Pancreas (tissue), 10 donors: ENCODE data around the gene CATSPER4. TPM values are rescaled to one million over a fixed set of nuclear protein-coding genes. Genes with fewer than 3 reads are reported as not detected.
A peak's percentile ranks its signal among the peaks of the same experiment; 100 is the strongest.

Experiments
- ATAC-seq, 4 donors: fragments of 200-7000 bp; cut with Tn5 transposase; one replicate each; pipeline versions ENCODE4 v1.8.0 to v1.9.1; 2020; ENCODE audit warnings: mild to moderate bottlenecking in 4 of 4, moderate library complexity in 4 of 4
- DNase-seq, 6 donors: peaks; one replicate each; pipeline ENCODE4 v3.0.0-alpha.2; 2020
- FAIRE-seq: peaks from 2 replicates; lab custom pipeline; 2012; peaks lifted over from hg19 to GRCh38; lab: Jason Lieb, UNC
- H3K27ac ChIP-seq, 4 donors: fragments of 200-600 bp; sonication (generic); 1 replicate in 3 of 4; 2 replicates in 1 of 4; pipeline versions ENCODE4 v1.5.0 to v1.8.0; 2020
- H3K27me3 ChIP-seq, 4 donors: fragments of 200-600 bp; one replicate each; pipeline ENCODE4 v1.8.0; 2021
- H3K36me3 ChIP-seq, 3 donors: fragments of 200-600 bp; sonication (generic) in 1 of 3; one replicate each; pipeline versions ENCODE4 v1.5.0 to v1.8.0; 2020 to 2021
- H3K4me1 ChIP-seq, 3 donors: fragments of 200-600 bp; one replicate each; pipeline ENCODE4 v1.8.0; 2021
- H3K4me3 ChIP-seq, 4 donors: fragments of 200-600 bp; sonication (generic) in 2 of 4; one replicate each; pipeline versions ENCODE4 v1.5.0 to v1.8.0; 2020 to 2021
- H3K9me3 ChIP-seq, 4 donors: fragments of 200-600 bp; one replicate each; pipeline ENCODE4 v1.8.0; 2021
- WGBS, 2 donors: extraction: QIAGEN DNeasy Blood & Tissue Kit; methylation state at CpG; one replicate each; pipeline ENCODE4 v1.1.7; 2013; 5-methylcytosine and 5-hydroxymethylcytosine counted together
- intact Hi-C, 3 donors: fragments of 100-400 bp; cut with DNase I; formaldehyde crosslinking; loops; one replicate each; pipeline versions ENCODE4 v1.11.1 to v1.14.2; 2022
- polyA plus RNA-seq, 2 donors: library from polyadenylated mRNA; stranded (reverse); fragments of 200-250 nt; gene quantifications; one replicate each; pipeline ENCODE4 v1.2.3, GENCODE V29; 2013
- total RNA-seq, 6 donors: library from RNA; stranded (reverse); fragmentation: NEBNext Ultra II Directional in 4 of 6; extraction: Animal tissue kit (Norgen Biotek cat#: 25700) in 4 of 6; gene quantifications; one replicate each; pipeline versions ENCODE4 v1.2.1 to v1.2.4, GENCODE V29; 2021 to 2023
- TF ChIP-seq, protein P1 (sequence below), 4 donors: fragments of 200-600 bp; sonication (generic) in 3 of 4; IDR thresholded peaks; one replicate each; pipeline versions ENCODE4 v1.5.0 to v1.8.0; 2021; ENCODE audit warnings: antibody characterized with exemption in 4 of 4
- donor health status: healthy with polysubstance abuse.
- donor health status: DM: no; HTN: no; CAD: no; lungs with moderate emphysema.
- donor health status: DM: no; HTN: no; CAD: no.
- donor health status: control.
- donor health status: control.
- donor health status: Bipolar disorder and iron deficiency.
- donor health status: DM: yes; HTN: yes; CAD: no.
- donor health status: DM: no; HTN: no; CAD: no.
- donor health status: DM: no; HTN: no; CAD: no.
- donor health status: DM: yes; HTN: yes; CAD: no.

The CATSPER4 gene
- total and polyA plus RNA-seq, 8 donors: 0.09 TPM; not detected in 7

DNA sequence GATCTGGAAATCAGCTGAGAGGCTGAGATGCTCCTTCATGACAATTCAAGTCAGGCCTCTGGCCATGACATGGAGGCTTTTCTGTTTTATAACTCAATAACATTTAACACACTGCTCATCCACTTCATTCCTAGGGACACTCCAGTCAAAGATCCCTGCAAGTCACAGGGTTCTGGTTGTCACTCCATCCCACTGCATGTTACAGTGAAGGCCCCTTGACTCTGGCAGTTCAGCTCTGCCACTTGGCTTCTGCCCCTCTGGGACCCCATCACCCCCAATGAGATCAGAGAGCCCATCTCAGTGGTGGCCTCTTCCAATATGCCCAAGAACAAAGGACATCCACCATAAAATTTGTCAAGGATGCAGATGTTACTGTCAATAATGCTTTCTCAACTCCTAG lies 41.5 kb upstream of the CATSPER4 start:
- no peak overlapping the region for H3K4me3 ChIP-seq
- TF ChIP-seq, protein P1, sequence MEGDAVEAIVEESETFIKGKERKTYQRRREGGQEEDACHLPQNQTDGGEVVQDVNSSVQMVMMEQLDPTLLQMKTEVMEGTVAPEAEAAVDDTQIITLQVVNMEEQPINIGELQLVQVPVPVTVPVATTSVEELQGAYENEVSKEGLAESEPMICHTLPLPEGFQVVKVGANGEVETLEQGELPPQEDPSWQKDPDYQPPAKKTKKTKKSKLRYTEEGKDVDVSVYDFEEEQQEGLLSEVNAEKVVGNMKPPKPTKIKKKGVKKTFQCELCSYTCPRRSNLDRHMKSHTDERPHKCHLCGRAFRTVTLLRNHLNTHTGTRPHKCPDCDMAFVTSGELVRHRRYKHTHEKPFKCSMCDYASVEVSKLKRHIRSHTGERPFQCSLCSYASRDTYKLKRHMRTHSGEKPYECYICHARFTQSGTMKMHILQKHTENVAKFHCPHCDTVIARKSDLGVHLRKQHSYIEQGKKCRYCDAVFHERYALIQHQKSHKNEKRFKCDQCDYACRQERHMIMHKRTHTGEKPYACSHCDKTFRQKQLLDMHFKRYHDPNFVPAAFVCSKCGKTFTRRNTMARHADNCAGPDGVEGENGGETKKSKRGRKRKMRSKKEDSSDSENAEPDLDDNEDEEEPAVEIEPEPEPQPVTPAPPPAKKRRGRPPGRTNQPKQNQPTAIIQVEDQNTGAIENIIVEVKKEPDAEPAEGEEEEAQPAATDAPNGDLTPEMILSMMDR (IDR thresholded peaks at IDR 0.05): no peak
- no peaks in the 10 kb centered on the region for H3K36me3 ChIP-seq
- DNase-seq: no peak
- H3K27me3 ChIP-seq: no peaks in the 10 kb centered on the region
- no peaks in the 10 kb centered on the region for H3K4me1 ChIP-seq
- no peak overlapping the region for H3K27ac ChIP-seq
- no peaks in the 10 kb centered on the region for H3K9me3 ChIP-seq
- no peak for FAIRE-seq
- no peak for ATAC-seq
- intact Hi-C loops: loop anchor here in 2 of 3 donors (5.0 to 10.0 kb wide), 3 partner anchors 42 to 117 kb away; no protein-coding TSS in a partner anchor

- TF ChIP-seq, protein P1 (IDR thresholded peaks at IDR 0.05): no peak
- Histone ChIP-seq H3K27ac (no peak overlapping the region), H3K4me3 (no peak overlapping the region), H3K27me3 (no peaks in the 10 kb centered on the region), H3K36me3 (no peaks in the 10 kb centered on the region), H3K9me3 (no peaks in the 10 kb centered on the region), H3K4me1 (no peaks in the 10 kb centered on the region)
- 61 to 62% methylated on average over 5 of the region's 5 CpGs for WGBS, 2 donors
- FAIRE-seq: no peak
- intact Hi-C loops: no loop called here
- DNase-seq: no peak
- ATAC-seq: no peak
Observed at GRCh38 chr1:26153966-26154532, 36.4 kb upstream of the CATSPER4 start.

DNA sequence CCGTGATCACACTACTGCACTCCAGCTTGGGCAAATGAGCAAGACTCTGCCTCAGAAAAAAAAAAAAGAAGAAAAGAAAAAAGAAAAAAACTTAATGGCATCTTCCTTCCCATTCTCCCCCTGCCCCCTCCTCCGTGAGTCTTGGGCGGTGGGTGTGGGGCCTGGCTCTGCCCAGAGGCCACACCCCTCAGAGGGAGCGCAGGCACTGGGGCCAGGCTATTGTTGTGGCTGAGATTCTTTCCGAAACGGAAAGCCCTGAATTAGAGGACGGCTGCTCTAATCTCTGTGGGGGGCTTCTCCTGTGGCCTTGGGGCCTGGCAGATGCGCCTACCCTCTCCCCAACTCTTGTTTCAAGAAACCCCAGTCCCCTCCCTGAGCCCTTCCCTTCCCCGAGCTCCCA lies 35.7 kb upstream of the CATSPER4 start:
- DNase-seq: peak in 1 of 6 donors; percentile 5

DNA sequence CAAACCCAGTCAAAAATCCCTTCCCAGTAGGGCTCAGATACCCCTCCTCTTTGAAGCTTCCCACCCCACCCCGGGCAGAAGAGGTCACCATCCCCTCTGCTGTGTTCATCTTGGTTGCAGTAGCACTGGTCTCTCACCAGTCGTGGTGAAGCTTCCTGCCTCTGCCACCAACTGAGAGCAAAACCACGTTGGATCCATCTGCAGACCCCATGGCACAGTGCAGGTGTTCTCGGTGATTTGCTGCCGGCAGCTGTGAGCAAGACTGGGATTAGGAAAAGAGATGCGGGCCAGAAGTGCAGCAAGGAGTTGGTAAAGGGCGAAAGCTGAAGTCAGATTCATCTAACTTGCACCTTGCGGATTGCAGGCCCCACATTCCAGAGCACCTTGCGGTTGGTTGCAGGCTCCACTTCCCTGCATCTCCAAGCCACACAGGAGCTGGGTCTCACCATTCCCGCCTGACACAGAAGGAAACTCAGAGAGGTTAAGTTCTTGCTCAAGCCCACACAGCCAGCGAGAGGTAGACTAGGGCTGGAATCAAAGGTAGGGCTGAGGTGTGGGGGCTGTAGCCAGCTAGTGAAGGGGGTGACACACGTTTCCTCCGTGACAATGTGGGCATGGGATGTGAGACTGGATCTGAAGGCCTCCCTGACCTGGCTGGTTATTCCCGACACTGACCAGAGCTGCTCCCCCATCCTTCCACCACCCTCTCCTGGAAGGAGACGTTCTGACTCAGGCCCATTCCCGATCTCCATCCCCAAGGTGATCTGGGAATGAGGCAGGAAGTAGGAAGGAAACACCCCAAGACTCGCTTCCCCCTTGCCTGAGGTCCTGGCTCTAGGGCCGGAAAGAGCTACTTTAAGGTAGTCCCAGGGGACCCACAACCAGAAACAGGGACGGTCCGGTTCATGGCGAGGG lies 34.8 kb upstream of the CATSPER4 start:
- FAIRE-seq: no peak
- no peak overlapping the region for H3K27ac ChIP-seq
- ATAC-seq: no peak
- no peaks in the 10 kb centered on the region for H3K36me3 ChIP-seq
- H3K9me3 ChIP-seq: no peaks in the 10 kb centered on the region
- no peaks in the 10 kb centered on the region for H3K4me1 ChIP-seq
- no peaks in the 10 kb centered on the region for H3K27me3 ChIP-seq
- intact Hi-C loops: no loop called here
- H3K4me3 ChIP-seq: no peak overlapping the region
- WGBS, 2 donors: 74% methylated on average over 21 of the region's 21 CpGs
- TF ChIP-seq, protein P1 (IDR thresholded peaks at IDR 0.05): no peak
- DNase-seq: peak in 1 of 6 donors; percentile 26

More for the DNA sequence above, 35.7 kb upstream of the CATSPER4 start:
- FAIRE-seq (no peak), ATAC-seq (no peak)
- Histone ChIP-seq H3K27me3 (no peaks in the 10 kb centered on the region), H3K4me3 (no peak overlapping the region), H3K9me3 (no peaks in the 10 kb centered on the region), H3K27ac (no peak overlapping the region), H3K4me1 (no peaks in the 10 kb centered on the region), H3K36me3 (no peaks in the 10 kb centered on the region)
- TF ChIP-seq, protein P1 (IDR thresholded peaks at IDR 0.05): no peak
- intact Hi-C loops: no loop called here
- 82 to 86% methylated on average over 9 of the region's 9 CpGs for WGBS, 2 donors
